Thyroid gland (tissue), 4 donors: ENCODE measurements around the gene IFITM1.
"Not testable (repeated sequence)": the region's sequence is repeated elsewhere in the genome, so short reads cannot be mapped to it uniquely, and the experiment has no call there.

Experiments
- CTCF ChIP-seq, 6 experiments: fragments of 200-600 bp in 3 of 6; fragments of 450-650 bp in 3 of 6; sonication (generic) in 3 of 6; IDR thresholded peaks; one replicate each; pipeline ENCODE4 v1.5.1; 2016 to 2019; ENCODE audit warnings: antibody characterized with exemption in 6 of 6, mild to moderate bottlenecking in 2 of 6, inconsistent platforms in 1 of 6, moderate library complexity in 1 of 6
- POLR2A ChIP-seq, 2 donors: fragments of 450-650 bp; IDR thresholded peaks; one replicate each; pipeline ENCODE4 v1.6.1; 2017; ENCODE audit warnings: antibody characterized with exemption in 2 of 2, mild to moderate bottlenecking in 2 of 2, moderate library complexity in 1 of 2

GRCh38 chr11:317668-318404 is 4.0 kb downstream of the IFITM1 start:
- not testable (repeated sequence) for TF ChIP-seq POLR2A, CTCF (IDR thresholded peaks at IDR 0.05)
